Thoracic aorta (tissue), 2 donors: ENCODE results near the gene SNX27. TPM values are rescaled to one million over a fixed set of nuclear protein-coding genes. Genes with fewer than 3 reads are reported as not detected.
"Not testable (repeated sequence)": the region's sequence is repeated elsewhere in the genome, so short reads cannot be mapped to it uniquely, and the experiment has no call there.

ENCODE experiments used
- ATAC-seq: fragments of 150-250 bp; one replicate; pipeline ENCODE4 v1.8.0; 2017; ENCODE audit warnings: low read depth; ENCODE audit not compliant: insufficient number of reproducible peaks, low FRiP score
- DNase-seq: peaks from one replicate; pipeline ENCODE4 v3.0.0-alpha.2; 2020; ENCODE audit warnings: low spot score
- H3K27ac ChIP-seq, 2 donors: fragments of 200-600 bp; sonication (generic); 1 replicate in 1 of 2; 2 replicates in 1 of 2; pipeline ENCODE4 v1.5.1; 2016; ENCODE audit warnings: mild to moderate bottlenecking in 2 of 2, moderate library complexity in 2 of 2
- H3K27me3 ChIP-seq: fragments of 200-600 bp; sonication (generic); replicated peaks from 2 replicates; pipeline ENCODE4 v1.6.0; 2016; ENCODE audit warnings: mild to moderate bottlenecking; ENCODE audit not compliant: insufficient read depth
- H3K36me3 ChIP-seq: fragments of 200-600 bp; sonication (generic); one replicate; pipeline ENCODE4 v1.5.1; 2016
- H3K4me1 ChIP-seq, 2 donors: fragments of 200-600 bp; sonication (generic); 1 replicate in 1 of 2; 2 replicates in 1 of 2; pipeline versions ENCODE4 v1.5.1 to v1.6.0; 2016; ENCODE audit warnings: low read depth in 2 of 2, mild to moderate bottlenecking in 1 of 2; ENCODE audit not compliant: control insufficient read depth in 1 of 2
- H3K4me3 ChIP-seq: fragments of 200-600 bp; sonication (generic); 2 replicates; pipeline ENCODE4 v1.5.1; 2016; ENCODE audit warnings: mild to moderate bottlenecking
- H3K9me3 ChIP-seq: fragments of 200-600 bp; sonication (generic); 2 replicates; pipeline ENCODE4 v1.5.1; 2016
- CTCF ChIP-seq: fragments of 200-600 bp; sonication (generic); IDR thresholded peaks from one replicate; pipeline ENCODE4 v1.5.1; 2019; ENCODE audit warnings: antibody characterized with exemption
- total RNA-seq, 2 donors: library from RNA; depleted of rRNA; stranded (reverse); fragments of >200 nt; gene quantifications; one replicate each; pipeline versions ENCODE4 v1.1.0 to v1.2.3, GENCODE V29; 2016

Gene SNX27
- total RNA-seq, 2 donors from 2014 or later, result 25.6 to 46.7 TPM

- H3K27me3 ChIP-seq, result no peaks in the 10 kb centered on the region
- H3K9me3 ChIP-seq, result no peaks in the 10 kb centered on the region
- no peaks in the 10 kb centered on the region for H3K36me3 ChIP-seq
- H3K27ac ChIP-seq, result no peak overlapping the region
- ATAC-seq, result no peak
- no peak for TF ChIP-seq CTCF
- DNase-seq, result no peak
- H3K4me3 ChIP-seq, result no peak overlapping the region
- peaks cover 13 to 15% of the 10 kb centered on the region in 2 donors for H3K4me1 ChIP-seq
These were observed 27.6 kb downstream of the SNX27 start for GRCh38 chr1:151639466-151639865.

- no peak for DNase-seq
- Histone ChIP-seq H3K4me3 (no peak overlapping the region), H3K36me3 (no peaks in the 10 kb centered on the region), H3K4me1 (peaks cover 13 to 15% of the 10 kb centered on the region in 2 donors), H3K9me3 (no peaks in the 10 kb centered on the region), H3K27ac (no peak overlapping the region), H3K27me3 (no peaks in the 10 kb centered on the region)
- no peak for TF ChIP-seq CTCF
- no peak for ATAC-seq
These were observed 29.4 kb downstream of the SNX27 start for GRCh38 chr1:151641229-151641628.

GRCh38 chr1:151643085-151643484 is 31.2 kb downstream of the SNX27 start:
- DNase-seq, H3K4me3 ChIP-seq, ATAC-seq, H3K9me3 ChIP-seq, H3K4me1 ChIP-seq, H3K27me3 ChIP-seq, H3K27ac ChIP-seq, H3K36me3 ChIP-seq: not testable (repeated sequence)

- no peak for DNase-seq
- H3K4me1 ChIP-seq, result peaks cover 0 to 4% of the 10 kb centered on the region in 2 donors
- no peak for TF ChIP-seq CTCF
- H3K4me3 ChIP-seq, result no peak overlapping the region
- H3K9me3 ChIP-seq, result no peaks in the 10 kb centered on the region
- no peak for ATAC-seq
- no peak overlapping the region for H3K27ac ChIP-seq
- no peaks in the 10 kb centered on the region for H3K36me3 ChIP-seq
- H3K27me3 ChIP-seq, result no peaks in the 10 kb centered on the region
These were observed 32.2 kb downstream of the SNX27 start for GRCh38 chr1:151644001-151644400.

- no peak for TF ChIP-seq CTCF
- ATAC-seq (no peak), DNase-seq (no peak)
- H3K4me1 ChIP-seq, result no peaks in the 10 kb centered on the region
- H3K36me3 ChIP-seq, result peaks cover 6% of the 10 kb centered on the region
- no peaks in the 10 kb centered on the region for H3K27me3 ChIP-seq
- no peak overlapping the region for H3K27ac ChIP-seq
- H3K4me3 ChIP-seq, result no peak overlapping the region
- H3K9me3 ChIP-seq, result no peaks in the 10 kb centered on the region
These were observed 41.5 kb downstream of the SNX27 start for GRCh38 chr1:151653397-151653796.

GRCh38 chr1:151655371-151655770 is 43.5 kb downstream of the SNX27 start:
- DNase-seq, result no peak
- Histone ChIP-seq H3K27ac (no peak overlapping the region), H3K27me3 (no peaks in the 10 kb centered on the region), H3K4me3 (no peak overlapping the region), H3K9me3 (no peaks in the 10 kb centered on the region), H3K36me3 (peaks cover 10% of the 10 kb centered on the region), H3K4me1 (no peaks in the 10 kb centered on the region)
- ATAC-seq, result no peak
- no peak for TF ChIP-seq CTCF
